HEK293 (cell line): ENCODE measurements around the gene USP1.

Experiments used
- CTCF ChIA-PET: fragments of 350-600 bp; formaldehyde crosslinking; extraction: SDS; loops from one replicate; lab custom pipeline; 2021; ENCODE audit warnings: antibody characterized with exemption; lab: Yijun Ruan, JAX
- POLR2A ChIA-PET: fragments of 300-600 bp; formaldehyde crosslinking; extraction: SDS; loops from one replicate; lab custom pipeline; 2020; ENCODE audit warnings: antibody characterized with exemption, inconsistent platforms; lab: Yijun Ruan, JAX
- H3K27ac ChIP-seq: fragments of 200-500 bp; sonication (Bioruptor generic); 2 replicates; pipeline ENCODE4 v1.5.1; 2014; ENCODE audit warnings: low read depth, low read length, control low read depth, inconsistent platforms; ENCODE audit errors: extremely low read depth
- H3K36me3 ChIP-seq, 2 experiments: fragments of 200-500 bp in 1 of 2; sonication (Bioruptor generic) in 1 of 2; 1 replicate in 1 of 2; 2 replicates in 1 of 2; pipeline ENCODE4 v1.5.1; 2014 to 2017; ENCODE audit warnings: inconsistent platforms in 2 of 2, low read length in 2 of 2; ENCODE audit not compliant: control insufficient read depth in 2 of 2, insufficient read depth in 1 of 2
- H3K4me1 ChIP-seq: fragments of 200-500 bp; sonication (Bioruptor generic); 2 replicates; pipeline ENCODE4 v1.5.1; 2014; ENCODE audit warnings: mild to moderate bottlenecking, low read length, inconsistent platforms; ENCODE audit not compliant: control insufficient read depth, insufficient read depth
- H3K4me3 ChIP-seq: 2 replicates; pipeline ENCODE4 v1.5.1; 2011; ENCODE audit warnings: low read depth, mild to moderate bottlenecking, control low read depth, low read length, moderate library complexity
- H3K9me3 ChIP-seq: fragments of 200-500 bp; sonication (Bioruptor generic); 2 replicates; pipeline ENCODE4 v1.5.1; 2014; ENCODE audit warnings: low read depth, low read length, inconsistent platforms; ENCODE audit not compliant: control insufficient read depth, insufficient read depth
- YY1 ChIP-seq: fragments of 450-650 bp; formaldehyde crosslinking; IDR thresholded peaks from 2 replicates; pipeline ENCODE4 v1.5.1; 2018; ENCODE audit warnings: missing biosample characterization, missing genetic modification characterization
- ZFP69B ChIP-seq: fragments of 450-650 bp; formaldehyde crosslinking; IDR thresholded peaks from 2 replicates; pipeline ENCODE4 v1.5.1; 2016; ENCODE audit warnings: missing biosample characterization, missing genetic modification characterization
- ZIC2 ChIP-seq: fragments of 450-650 bp; formaldehyde crosslinking; IDR thresholded peaks from 2 replicates; pipeline ENCODE4 v1.5.1; 2016; ENCODE audit warnings: missing biosample characterization, missing genetic modification characterization
- ZNF114 ChIP-seq: fragments of 450-650 bp; formaldehyde crosslinking; IDR thresholded peaks from 2 replicates; pipeline ENCODE4 v1.5.0; 2017; ENCODE audit warnings: missing biosample characterization, missing genetic modification characterization
- ZNF132 ChIP-seq: fragments of 450-650 bp; formaldehyde crosslinking; IDR thresholded peaks from 2 replicates; pipeline ENCODE4 v1.5.1; 2017; ENCODE audit warnings: missing biosample characterization, missing genetic modification characterization, borderline replicate concordance
- ZNF138 ChIP-seq: fragments of 450-650 bp; formaldehyde crosslinking; IDR thresholded peaks from 2 replicates; pipeline ENCODE4 v1.5.1; 2016; ENCODE audit warnings: missing biosample characterization, missing genetic modification characterization, borderline replicate concordance
- ZNF184 ChIP-seq: fragments of 450-650 bp; IDR thresholded peaks from 2 replicates; pipeline ENCODE4 v1.5.1; 2018; ENCODE audit warnings: missing biosample characterization, mild to moderate bottlenecking, missing genetic modification characterization
- ZNF23 ChIP-seq: fragments of 450-650 bp; formaldehyde crosslinking; IDR thresholded peaks from 2 replicates; pipeline ENCODE4 v1.5.1; 2016; ENCODE audit warnings: missing biosample characterization, missing genetic modification characterization, borderline replicate concordance
- ZNF311 ChIP-seq: fragments of 450-650 bp; formaldehyde crosslinking; IDR thresholded peaks from 2 replicates; pipeline ENCODE4 v1.5.1; 2017; ENCODE audit warnings: missing biosample characterization, missing genetic modification characterization, borderline replicate concordance
- ZNF521 ChIP-seq: fragments of 450-650 bp; formaldehyde crosslinking; IDR thresholded peaks from 2 replicates; pipeline ENCODE4 v1.5.1; 2017; ENCODE audit warnings: missing biosample characterization, mild to moderate bottlenecking, missing genetic modification characterization
- ZNF660 ChIP-seq: fragments of 450-650 bp; IDR thresholded peaks from 2 replicates; pipeline ENCODE4 v1.5.1; 2018; ENCODE audit warnings: missing biosample characterization, mild to moderate bottlenecking, missing genetic modification characterization
- ZNF707 ChIP-seq: fragments of 450-650 bp; formaldehyde crosslinking; IDR thresholded peaks from 2 replicates; pipeline ENCODE4 v1.5.1; 2016; ENCODE audit warnings: missing biosample characterization, missing genetic modification characterization
- ZSCAN16 ChIP-seq: fragments of 450-650 bp; formaldehyde crosslinking; IDR thresholded peaks from 2 replicates; pipeline ENCODE4 v1.5.1; 2016; ENCODE audit warnings: missing biosample characterization, missing genetic modification characterization
- TF ChIP-seq, protein P1 (sequence below): fragments of 450-650 bp; formaldehyde crosslinking; IDR thresholded peaks from 2 replicates; pipeline ENCODE4 v1.5.1; 2016; ENCODE audit warnings: missing biosample characterization, missing genetic modification characterization
- TF ChIP-seq, protein P2 (sequence below): fragments of 450-650 bp; formaldehyde crosslinking; IDR thresholded peaks from 2 replicates; pipeline ENCODE4 v1.5.1; 2016; ENCODE audit warnings: missing biosample characterization, missing genetic modification characterization
- TF ChIP-seq, protein P3 (sequence below): fragments of 450-650 bp; formaldehyde crosslinking; IDR thresholded peaks from 2 replicates; pipeline ENCODE4 v1.5.1; 2017; ENCODE audit warnings: missing biosample characterization, missing genetic modification characterization
- TF ChIP-seq, protein P4 (sequence below): fragments of 450-650 bp; formaldehyde crosslinking; IDR thresholded peaks from 2 replicates; pipeline ENCODE4 v1.5.1; 2016; ENCODE audit warnings: missing biosample characterization, missing genetic modification characterization
- TF ChIP-seq, protein P5 (sequence below): fragments of 450-650 bp; formaldehyde crosslinking; IDR thresholded peaks from 2 replicates; pipeline ENCODE4 v1.5.1; 2016; ENCODE audit warnings: missing biosample characterization, missing genetic modification characterization

USP1 gene

DNA sequence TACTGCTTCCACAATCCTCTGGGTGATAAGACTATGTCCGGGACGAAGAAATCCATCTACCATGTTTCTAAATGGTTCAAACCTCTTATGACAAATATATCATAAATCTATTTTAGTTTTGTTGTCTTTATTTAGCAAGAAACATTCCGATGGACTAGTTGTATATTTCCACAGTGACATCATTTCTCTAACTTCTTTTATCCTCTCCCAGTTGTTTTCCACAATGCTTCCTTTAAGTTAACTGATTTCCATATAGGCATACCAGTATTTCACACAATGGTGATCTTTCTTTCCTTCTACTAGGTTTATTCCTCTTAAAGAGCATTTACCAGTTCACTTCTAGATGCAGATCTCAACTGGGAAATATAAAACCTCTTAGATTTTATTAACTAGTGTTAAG is 44.8 kb downstream of the USP1 start:
- Histone ChIP-seq H3K9me3 (no peaks in the 10 kb centered on the region), H3K4me1 (no peaks in the 10 kb centered on the region), H3K4me3 (no peak overlapping the region), H3K27ac (no peak overlapping the region), H3K36me3 (peaks cover 2 to 3% of the 10 kb centered on the region in 2 experiments; a peak in 2 of 3 replicates)
- TF ChIP-seq ZNF132 (tag by site-specific recombination) (no peak), ZNF311 (no peak), ZNF23 (tag by site-specific recombination) (no peak), ZNF521 (tag by site-specific recombination) (no peak), ZNF114 (tag by site-specific recombination) (no peak), ZFP69B (tag by site-specific recombination) (no peak), ZIC2 (no peak), ZNF660 (tag by site-specific recombination) (no peak), ZNF184 (no peak), ZNF138 (no peak), ZSCAN16 (no peak), YY1 (no peak), ZNF707 (tag by site-specific recombination) (no peak)
- TF ChIP-seq, protein P1, sequence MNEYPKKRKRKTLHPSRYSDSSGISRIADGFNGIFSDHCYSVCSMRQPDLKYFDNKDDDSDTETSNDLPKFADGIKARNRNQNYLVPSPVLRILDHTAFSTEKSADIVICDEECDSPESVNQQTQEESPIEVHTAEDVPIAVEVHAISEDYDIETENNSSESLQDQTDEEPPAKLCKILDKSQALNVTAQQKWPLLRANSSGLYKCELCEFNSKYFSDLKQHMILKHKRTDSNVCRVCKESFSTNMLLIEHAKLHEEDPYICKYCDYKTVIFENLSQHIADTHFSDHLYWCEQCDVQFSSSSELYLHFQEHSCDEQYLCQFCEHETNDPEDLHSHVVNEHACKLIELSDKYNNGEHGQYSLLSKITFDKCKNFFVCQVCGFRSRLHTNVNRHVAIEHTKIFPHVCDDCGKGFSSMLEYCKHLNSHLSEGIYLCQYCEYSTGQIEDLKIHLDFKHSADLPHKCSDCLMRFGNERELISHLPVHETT (tag by site-specific recombination): no peak
- TF ChIP-seq, protein P2, sequence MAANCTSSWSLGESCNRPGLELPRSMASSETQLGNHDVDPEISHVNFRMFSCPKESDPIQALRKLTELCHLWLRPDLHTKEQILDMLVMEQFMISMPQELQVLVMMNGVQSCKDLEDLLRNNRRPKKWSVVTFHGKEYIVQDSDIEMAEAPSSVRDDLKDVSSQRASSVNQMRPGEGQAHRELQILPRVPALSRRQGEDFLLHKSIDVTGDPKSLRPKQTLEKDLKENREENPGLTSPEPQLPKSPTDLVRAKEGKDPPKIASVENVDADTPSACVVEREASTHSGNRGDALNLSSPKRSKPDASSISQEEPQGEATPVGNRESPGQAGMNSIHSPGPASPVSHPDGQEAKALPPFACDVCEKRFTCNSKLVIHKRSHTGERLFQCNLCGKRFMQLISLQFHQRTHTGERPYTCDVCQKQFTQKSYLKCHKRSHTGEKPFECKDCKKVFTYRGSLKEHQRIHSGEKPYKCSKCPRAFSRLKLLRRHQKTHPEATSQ: no peak
- TF ChIP-seq, protein P3, sequence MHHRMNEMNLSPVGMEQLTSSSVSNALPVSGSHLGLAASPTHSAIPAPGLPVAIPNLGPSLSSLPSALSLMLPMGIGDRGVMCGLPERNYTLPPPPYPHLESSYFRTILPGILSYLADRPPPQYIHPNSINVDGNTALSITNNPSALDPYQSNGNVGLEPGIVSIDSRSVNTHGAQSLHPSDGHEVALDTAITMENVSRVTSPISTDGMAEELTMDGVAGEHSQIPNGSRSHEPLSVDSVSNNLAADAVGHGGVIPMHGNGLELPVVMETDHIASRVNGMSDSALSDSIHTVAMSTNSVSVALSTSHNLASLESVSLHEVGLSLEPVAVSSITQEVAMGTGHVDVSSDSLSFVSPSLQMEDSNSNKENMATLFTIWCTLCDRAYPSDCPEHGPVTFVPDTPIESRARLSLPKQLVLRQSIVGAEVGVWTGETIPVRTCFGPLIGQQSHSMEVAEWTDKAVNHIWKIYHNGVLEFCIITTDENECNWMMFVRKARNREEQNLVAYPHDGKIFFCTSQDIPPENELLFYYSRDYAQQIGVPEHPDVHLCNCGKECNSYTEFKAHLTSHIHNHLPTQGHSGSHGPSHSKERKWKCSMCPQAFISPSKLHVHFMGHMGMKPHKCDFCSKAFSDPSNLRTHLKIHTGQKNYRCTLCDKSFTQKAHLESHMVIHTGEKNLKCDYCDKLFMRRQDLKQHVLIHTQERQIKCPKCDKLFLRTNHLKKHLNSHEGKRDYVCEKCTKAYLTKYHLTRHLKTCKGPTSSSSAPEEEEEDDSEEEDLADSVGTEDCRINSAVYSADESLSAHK (tag by site-specific recombination): no peak
- TF ChIP-seq, protein P4, sequence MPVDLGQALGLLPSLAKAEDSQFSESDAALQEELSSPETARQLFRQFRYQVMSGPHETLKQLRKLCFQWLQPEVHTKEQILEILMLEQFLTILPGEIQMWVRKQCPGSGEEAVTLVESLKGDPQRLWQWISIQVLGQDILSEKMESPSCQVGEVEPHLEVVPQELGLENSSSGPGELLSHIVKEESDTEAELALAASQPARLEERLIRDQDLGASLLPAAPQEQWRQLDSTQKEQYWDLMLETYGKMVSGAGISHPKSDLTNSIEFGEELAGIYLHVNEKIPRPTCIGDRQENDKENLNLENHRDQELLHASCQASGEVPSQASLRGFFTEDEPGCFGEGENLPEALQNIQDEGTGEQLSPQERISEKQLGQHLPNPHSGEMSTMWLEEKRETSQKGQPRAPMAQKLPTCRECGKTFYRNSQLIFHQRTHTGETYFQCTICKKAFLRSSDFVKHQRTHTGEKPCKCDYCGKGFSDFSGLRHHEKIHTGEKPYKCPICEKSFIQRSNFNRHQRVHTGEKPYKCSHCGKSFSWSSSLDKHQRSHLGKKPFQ (tag by site-specific recombination): no peak
- TF ChIP-seq, protein P5, sequence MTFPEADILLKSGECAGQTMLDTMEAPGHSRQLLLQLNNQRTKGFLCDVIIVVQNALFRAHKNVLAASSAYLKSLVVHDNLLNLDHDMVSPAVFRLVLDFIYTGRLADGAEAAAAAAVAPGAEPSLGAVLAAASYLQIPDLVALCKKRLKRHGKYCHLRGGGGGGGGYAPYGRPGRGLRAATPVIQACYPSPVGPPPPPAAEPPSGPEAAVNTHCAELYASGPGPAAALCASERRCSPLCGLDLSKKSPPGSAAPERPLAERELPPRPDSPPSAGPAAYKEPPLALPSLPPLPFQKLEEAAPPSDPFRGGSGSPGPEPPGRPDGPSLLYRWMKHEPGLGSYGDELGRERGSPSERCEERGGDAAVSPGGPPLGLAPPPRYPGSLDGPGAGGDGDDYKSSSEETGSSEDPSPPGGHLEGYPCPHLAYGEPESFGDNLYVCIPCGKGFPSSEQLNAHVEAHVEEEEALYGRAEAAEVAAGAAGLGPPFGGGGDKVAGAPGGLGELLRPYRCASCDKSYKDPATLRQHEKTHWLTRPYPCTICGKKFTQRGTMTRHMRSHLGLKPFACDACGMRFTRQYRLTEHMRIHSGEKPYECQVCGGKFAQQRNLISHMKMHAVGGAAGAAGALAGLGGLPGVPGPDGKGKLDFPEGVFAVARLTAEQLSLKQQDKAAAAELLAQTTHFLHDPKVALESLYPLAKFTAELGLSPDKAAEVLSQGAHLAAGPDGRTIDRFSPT (tag by site-specific recombination): no peak
- ChIA-PET POLR2A (no interaction called here), CTCF (no interaction called here)
